Esophagus squamous epithelium (tissue), 4 donors: Measurements from ENCODE around the gene C11orf21.

ENCODE experiments used
- CTCF ChIP-seq, 6 experiments: fragments of 450-650 bp in 4 of 6; fragments of 200-600 bp in 2 of 6; sonication (generic) in 2 of 6; IDR thresholded peaks; one replicate each; pipeline ENCODE4 v1.5.1; 2016 to 2019; ENCODE audit warnings: antibody characterized with exemption in 6 of 6, mild to moderate bottlenecking in 4 of 6, moderate library complexity in 4 of 6
- POLR2A ChIP-seq, 4 donors: fragments of 450-650 bp; IDR thresholded peaks; one replicate each; pipeline ENCODE4 v1.6.1; 2017; ENCODE audit warnings: antibody characterized with exemption in 4 of 4, mild to moderate bottlenecking in 4 of 4, moderate library complexity in 3 of 4

GRCh38 chr11:2301631-2302305 lies at the start of gene C11orf21, which contains the start of gene TSPAN32:
- no peak for TF ChIP-seq CTCF (IDR thresholded peaks at IDR 0.05)
- no peak for TF ChIP-seq POLR2A (IDR thresholded peaks at IDR 0.05)
